Measurements from ENCODE around the gene CCDC59. TPM values are rescaled to one million over a fixed set of nuclear protein-coding genes. Genes with fewer than 3 reads are reported as not detected.

The CCDC59 gene, protein sequence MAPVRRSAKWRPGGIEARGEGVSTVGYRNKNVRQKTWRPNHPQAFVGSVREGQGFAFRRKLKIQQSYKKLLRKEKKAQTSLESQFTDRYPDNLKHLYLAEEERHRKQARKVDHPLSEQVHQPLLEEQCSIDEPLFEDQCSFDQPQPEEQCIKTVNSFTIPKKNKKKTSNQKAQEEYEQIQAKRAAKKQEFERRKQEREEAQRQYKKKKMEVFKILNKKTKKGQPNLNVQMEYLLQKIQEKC
- total RNA-seq (10 to 100 TPM; 29.6 to 85.0 (median 41.0) TPM), polyA plus RNA-seq (10 to 100 TPM; 51.6 to 72.5 TPM)
- long read RNA-seq, donor 1, partial matches to known transcripts, result 6 of 11 reads
- long read RNA-seq, donor 1, other reads (novel, unspliced or antisense), result 1 of 11 reads
- long read RNA-seq, donor 2, transcript CCDC59-207 (2 exons, 600 nt), result minor isoform, 6 of 30 reads
- long read RNA-seq, donor 2, transcript CCDC59-201 (4 exons, 1,983 nt), result major isoform, 14 of 30 reads
- long read RNA-seq, donor 2, transcript CCDC59-203 (4 exons, 984 nt), result minor isoform, 6 of 30 reads
- long read RNA-seq, donor 2, partial matches to known transcripts, result 0 of 30 reads
- long read RNA-seq, donor 2, other reads (novel, unspliced or antisense), result 0 of 30 reads
- long read RNA-seq, donor 3, transcript CCDC59-201 (4 exons, 1,983 nt), result major isoform, 9 of 17 reads
- long read RNA-seq, donor 3, partial matches to known transcripts, result 0 of 17 reads
- long read RNA-seq, donor 3, other reads (novel, unspliced or antisense), result 3 of 17 reads

GRCh38 chr12:82358200-82359114, at the start of gene CCDC59, which contains the start of gene METTL25:
CCDC59 (minus strand) TSS chr12:82358387; CDS start chr12:82358376, 11 bp downstream.
METTL25 (plus strand) TSS chr12:82358529; CDS start chr12:82358566, 37 bp downstream.
- H3K4me3 ChIP-seq, result peak within 1 kb of the TSS; percentile 88
- no peaks in the 10 kb centered on the region for H3K36me3 ChIP-seq
- no peak for TF ChIP-seq EP300 (IDR thresholded peaks at IDR 0.05)
- peak; percentile 75 for TF ChIP-seq POLR2A (IDR thresholded peaks at IDR 0.05)
- TF ChIP-seq, protein P1, sequence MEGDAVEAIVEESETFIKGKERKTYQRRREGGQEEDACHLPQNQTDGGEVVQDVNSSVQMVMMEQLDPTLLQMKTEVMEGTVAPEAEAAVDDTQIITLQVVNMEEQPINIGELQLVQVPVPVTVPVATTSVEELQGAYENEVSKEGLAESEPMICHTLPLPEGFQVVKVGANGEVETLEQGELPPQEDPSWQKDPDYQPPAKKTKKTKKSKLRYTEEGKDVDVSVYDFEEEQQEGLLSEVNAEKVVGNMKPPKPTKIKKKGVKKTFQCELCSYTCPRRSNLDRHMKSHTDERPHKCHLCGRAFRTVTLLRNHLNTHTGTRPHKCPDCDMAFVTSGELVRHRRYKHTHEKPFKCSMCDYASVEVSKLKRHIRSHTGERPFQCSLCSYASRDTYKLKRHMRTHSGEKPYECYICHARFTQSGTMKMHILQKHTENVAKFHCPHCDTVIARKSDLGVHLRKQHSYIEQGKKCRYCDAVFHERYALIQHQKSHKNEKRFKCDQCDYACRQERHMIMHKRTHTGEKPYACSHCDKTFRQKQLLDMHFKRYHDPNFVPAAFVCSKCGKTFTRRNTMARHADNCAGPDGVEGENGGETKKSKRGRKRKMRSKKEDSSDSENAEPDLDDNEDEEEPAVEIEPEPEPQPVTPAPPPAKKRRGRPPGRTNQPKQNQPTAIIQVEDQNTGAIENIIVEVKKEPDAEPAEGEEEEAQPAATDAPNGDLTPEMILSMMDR (IDR thresholded peaks at IDR 0.05), result peak; percentile 93 to 98 (median 98)
- H3K9me3 ChIP-seq, result no peaks in the 10 kb centered on the region
- 0 to 1% (median 0%) methylated on average over 52 to 61 of the region's 61 CpGs for WGBS, 3 donors
- no peaks in the 10 kb centered on the region for H3K27me3 ChIP-seq
- peak within 1 kb of the TSS; percentile 88 to 95 for H3K27ac ChIP-seq
- peaks cover 4% of the 10 kb centered on the region for H3K4me1 ChIP-seq (ENCODE audit: insufficient read depth)
- peak; percentile 96 to 98 (median 98) for DNase-seq
- intact Hi-C loops (cut with DNase I), result no loop called here

DNA sequence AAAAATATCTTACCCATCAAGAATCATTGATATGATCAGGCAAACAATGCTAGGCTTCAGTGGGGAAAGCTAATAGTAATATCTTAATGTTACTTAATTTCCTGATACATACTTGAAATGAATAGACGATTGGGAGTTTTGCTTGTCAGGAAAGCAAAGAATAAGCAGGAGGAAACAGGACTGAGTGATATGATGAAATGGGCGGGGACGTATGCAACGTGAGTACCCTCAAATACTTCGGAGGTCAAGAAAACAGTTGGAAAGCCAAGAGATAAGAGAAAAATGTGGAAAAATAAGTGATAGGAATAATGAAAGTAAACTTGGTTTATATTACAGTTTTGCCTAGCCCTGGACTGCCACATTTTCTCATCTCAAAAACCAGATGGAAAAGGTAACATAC, 49.3 kb upstream of the CCDC59 start:
- H3K4me3 ChIP-seq, result no peak overlapping the region
- DNase-seq, result no peak
- no peaks in the 10 kb centered on the region for H3K36me3 ChIP-seq
- WGBS, 3 donors, result 7 to 27% (median 9%) methylated on average over 5 of the region's 5 CpGs
- H3K27me3 ChIP-seq, result no peaks in the 10 kb centered on the region
- TF ChIP-seq, protein P1 (IDR thresholded peaks at IDR 0.05), result no peak
- TF ChIP-seq POLR2A (IDR thresholded peaks at IDR 0.05) (no peak), EP300 (IDR thresholded peaks at IDR 0.05) (no peak)
- H3K4me1 ChIP-seq (ENCODE audit: insufficient read depth), result no peaks in the 10 kb centered on the region
- H3K27ac ChIP-seq, result peak overlapping the region in 1 of 2 donors; percentile 49
- H3K9me3 ChIP-seq, result no peaks in the 10 kb centered on the region
- intact Hi-C loops (cut with DNase I), result no loop called here

DNA sequence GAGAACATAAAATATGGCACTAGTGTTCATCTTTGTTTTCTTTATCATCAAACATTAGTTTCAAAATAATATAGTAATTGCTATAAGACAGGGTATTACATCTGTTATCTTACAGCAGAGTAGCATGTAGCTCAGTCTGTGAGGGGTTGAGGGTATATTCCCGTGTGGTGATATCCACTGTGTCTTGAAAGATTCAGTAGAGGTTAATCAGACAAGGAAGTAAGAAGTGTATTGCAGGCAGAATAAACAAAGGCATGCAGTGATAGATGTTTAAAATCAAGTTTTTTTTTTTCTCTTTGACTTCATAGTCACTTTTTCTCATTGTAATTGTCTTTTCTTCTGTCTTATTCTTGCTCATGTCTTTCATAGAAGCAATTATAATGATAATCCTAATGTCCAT, 48.5 kb upstream of the CCDC59 start:
- Histone ChIP-seq H3K4me1 (ENCODE audit: insufficient read depth) (no peaks in the 10 kb centered on the region), H3K27me3 (no peaks in the 10 kb centered on the region), H3K4me3 (no peak overlapping the region), H3K27ac (no peak overlapping the region), H3K36me3 (no peaks in the 10 kb centered on the region), H3K9me3 (no peaks in the 10 kb centered on the region)
- no peak for DNase-seq
- TF ChIP-seq POLR2A (IDR thresholded peaks at IDR 0.05) (no peak), EP300 (IDR thresholded peaks at IDR 0.05) (no peak)
- TF ChIP-seq, protein P1 (IDR thresholded peaks at IDR 0.05), result no peak
- WGBS, 3 donors, result 52 to 70% (median 65%) methylated on average over 1 of the region's 1 CpG
- intact Hi-C loops (cut with DNase I), result no loop called here

DNA sequence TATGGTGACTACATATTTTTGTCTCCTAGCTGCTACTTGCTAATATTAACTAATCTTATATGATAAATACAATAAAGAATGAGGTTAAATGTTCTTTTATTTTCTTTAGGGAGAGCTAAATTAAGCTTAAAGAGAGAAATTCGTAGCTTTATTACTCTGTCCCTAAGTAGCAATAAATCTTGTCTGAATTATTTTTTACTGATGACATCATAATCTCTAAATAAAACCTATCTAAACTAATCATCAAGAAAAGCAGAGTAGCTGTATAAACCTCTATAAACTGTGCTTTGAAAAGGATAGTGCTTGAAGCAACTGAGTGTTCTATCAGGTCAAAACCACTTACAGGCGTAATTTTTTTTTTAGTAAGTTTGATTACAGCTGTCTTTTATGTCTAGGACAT, 42.6 kb upstream of the CCDC59 start:
- TF ChIP-seq, protein P1 (IDR thresholded peaks at IDR 0.05), result no peak
- TF ChIP-seq POLR2A (IDR thresholded peaks at IDR 0.05), result no peak
- no peak for TF ChIP-seq EP300 (IDR thresholded peaks at IDR 0.05)
- Histone ChIP-seq H3K27me3 (no peaks in the 10 kb centered on the region), H3K27ac (no peak overlapping the region), H3K4me1 (ENCODE audit: insufficient read depth) (no peaks in the 10 kb centered on the region), H3K4me3 (no peak overlapping the region), H3K9me3 (no peaks in the 10 kb centered on the region), H3K36me3 (no peaks in the 10 kb centered on the region)
- no peak for DNase-seq
- intact Hi-C loops (cut with DNase I), result no loop called here
- 71 to 79% (median 77%) methylated on average over 2 of the region's 2 CpGs for WGBS, 3 donors

All from ovary (tissue), 10 donors.